WERI-Rb-1 (cell line): ENCODE data around the gene FGFBP3.
A peak's percentile ranks its signal among the peaks of the same experiment; 100 is the strongest.

Experiments
- DNase-seq: peaks from one replicate; pipeline ENCODE4 v3.0.0-alpha.2; 2020
- H3K27ac ChIP-seq: fragments of 250-450 bp; sonication (Bioruptor Pico); 2 replicates; pipeline ENCODE4 v1.5.1; 2020; ENCODE audit warnings: mild to moderate bottlenecking, moderate library complexity
- H3K27me3 ChIP-seq: fragments of 250-450 bp; sonication (Bioruptor Pico); 2 replicates; pipeline ENCODE4 v1.5.1; 2021; ENCODE audit warnings: mild to moderate bottlenecking, low read depth, moderate library complexity; ENCODE audit not compliant: insufficient read depth, severe bottlenecking
- H3K36me3 ChIP-seq: fragments of 250-450 bp; sonication (Bioruptor Pico); 2 replicates; pipeline ENCODE4 v1.5.1; 2020; ENCODE audit warnings: mild to moderate bottlenecking, moderate library complexity
- H3K4me3 ChIP-seq: 2 replicates; pipeline ENCODE4 v1.5.1; 2011; ENCODE audit warnings: low read depth, mild to moderate bottlenecking, control low read depth, low read length
- H3K9me3 ChIP-seq: fragments of 250-450 bp; sonication (Bioruptor Pico); 2 replicates; pipeline ENCODE4 v1.5.1; 2021; ENCODE audit warnings: mild to moderate bottlenecking, moderate library complexity; ENCODE audit not compliant: severe bottlenecking
- TF ChIP-seq, protein P1 (sequence below): IDR thresholded peaks from 2 replicates; pipeline ENCODE4 v1.5.1; 2011; ENCODE audit warnings: low read depth, mild to moderate bottlenecking, control low read depth, inconsistent platforms, low read length

The FGFBP3 gene

DNA sequence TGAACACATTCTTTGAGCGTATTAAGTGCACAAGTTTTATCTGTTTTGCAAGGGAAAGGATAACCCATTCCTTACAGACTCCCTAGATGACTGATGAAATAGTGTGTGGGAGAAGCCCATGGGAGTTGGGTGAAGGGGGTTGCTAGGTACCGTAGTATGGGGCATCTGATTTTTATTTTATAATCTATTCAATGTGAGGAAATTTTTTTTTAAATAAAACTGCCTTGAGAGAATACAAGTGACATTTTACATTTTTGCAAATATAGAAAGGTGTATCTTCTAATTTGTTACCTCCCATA, 15.7 kb upstream of the FGFBP3 start:
- peak overlapping the region; percentile 100 for H3K4me3 ChIP-seq
- no peaks in the 10 kb centered on the region for H3K27me3 ChIP-seq
- peaks cover 31% of the 10 kb centered on the region for H3K36me3 ChIP-seq
- no peak overlapping the region for H3K27ac ChIP-seq
- TF ChIP-seq, protein P1, sequence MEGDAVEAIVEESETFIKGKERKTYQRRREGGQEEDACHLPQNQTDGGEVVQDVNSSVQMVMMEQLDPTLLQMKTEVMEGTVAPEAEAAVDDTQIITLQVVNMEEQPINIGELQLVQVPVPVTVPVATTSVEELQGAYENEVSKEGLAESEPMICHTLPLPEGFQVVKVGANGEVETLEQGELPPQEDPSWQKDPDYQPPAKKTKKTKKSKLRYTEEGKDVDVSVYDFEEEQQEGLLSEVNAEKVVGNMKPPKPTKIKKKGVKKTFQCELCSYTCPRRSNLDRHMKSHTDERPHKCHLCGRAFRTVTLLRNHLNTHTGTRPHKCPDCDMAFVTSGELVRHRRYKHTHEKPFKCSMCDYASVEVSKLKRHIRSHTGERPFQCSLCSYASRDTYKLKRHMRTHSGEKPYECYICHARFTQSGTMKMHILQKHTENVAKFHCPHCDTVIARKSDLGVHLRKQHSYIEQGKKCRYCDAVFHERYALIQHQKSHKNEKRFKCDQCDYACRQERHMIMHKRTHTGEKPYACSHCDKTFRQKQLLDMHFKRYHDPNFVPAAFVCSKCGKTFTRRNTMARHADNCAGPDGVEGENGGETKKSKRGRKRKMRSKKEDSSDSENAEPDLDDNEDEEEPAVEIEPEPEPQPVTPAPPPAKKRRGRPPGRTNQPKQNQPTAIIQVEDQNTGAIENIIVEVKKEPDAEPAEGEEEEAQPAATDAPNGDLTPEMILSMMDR: no peak
- no peaks in the 10 kb centered on the region for H3K9me3 ChIP-seq
- no peak for DNase-seq

DNA sequence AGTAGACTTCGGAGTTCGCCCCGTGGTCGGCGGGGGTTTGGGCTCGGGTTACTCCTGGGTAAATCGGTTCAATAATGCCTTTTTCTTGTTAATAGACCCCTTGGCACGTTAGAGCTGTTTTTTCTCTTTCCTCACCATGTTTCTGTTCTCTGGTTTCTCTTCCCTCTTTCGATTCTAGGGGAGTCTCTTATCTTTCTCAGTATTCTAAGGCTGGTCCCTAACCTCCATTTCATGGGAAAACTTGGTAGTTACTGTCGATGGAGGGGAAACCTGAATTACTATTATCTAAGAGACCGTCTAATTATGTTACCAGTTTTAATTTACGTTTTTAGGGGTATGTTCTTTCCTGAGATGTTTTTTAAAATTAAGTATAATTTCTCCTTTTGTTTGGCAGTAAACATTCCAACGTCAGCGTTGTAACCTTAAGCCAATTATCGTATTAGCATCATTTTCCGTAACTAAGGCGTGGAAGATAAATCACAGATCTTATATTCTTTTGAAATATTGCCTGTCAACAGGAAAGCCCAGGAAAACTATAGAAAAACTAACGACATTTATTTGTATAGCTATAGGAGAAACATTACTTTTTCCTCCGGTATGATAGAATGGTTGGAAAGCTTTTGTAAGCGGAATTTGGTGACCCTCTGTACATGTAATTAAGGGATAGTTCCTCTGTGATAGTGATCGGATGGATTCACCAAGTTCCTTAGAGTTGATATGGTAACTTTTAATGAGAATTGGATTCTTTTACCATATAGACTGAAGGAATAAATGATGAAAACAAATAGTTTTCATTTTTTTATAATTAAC, 15.1 kb upstream of the FGFBP3 start:
- TF ChIP-seq, protein P1: no peak
- Histone ChIP-seq H3K36me3 (peaks cover 31% of the 10 kb centered on the region), H3K9me3 (no peaks in the 10 kb centered on the region), H3K27me3 (no peaks in the 10 kb centered on the region), H3K27ac (peak overlapping the region; percentile 90), H3K4me3 (peak overlapping the region; percentile 100)
- DNase-seq: no peak

DNA sequence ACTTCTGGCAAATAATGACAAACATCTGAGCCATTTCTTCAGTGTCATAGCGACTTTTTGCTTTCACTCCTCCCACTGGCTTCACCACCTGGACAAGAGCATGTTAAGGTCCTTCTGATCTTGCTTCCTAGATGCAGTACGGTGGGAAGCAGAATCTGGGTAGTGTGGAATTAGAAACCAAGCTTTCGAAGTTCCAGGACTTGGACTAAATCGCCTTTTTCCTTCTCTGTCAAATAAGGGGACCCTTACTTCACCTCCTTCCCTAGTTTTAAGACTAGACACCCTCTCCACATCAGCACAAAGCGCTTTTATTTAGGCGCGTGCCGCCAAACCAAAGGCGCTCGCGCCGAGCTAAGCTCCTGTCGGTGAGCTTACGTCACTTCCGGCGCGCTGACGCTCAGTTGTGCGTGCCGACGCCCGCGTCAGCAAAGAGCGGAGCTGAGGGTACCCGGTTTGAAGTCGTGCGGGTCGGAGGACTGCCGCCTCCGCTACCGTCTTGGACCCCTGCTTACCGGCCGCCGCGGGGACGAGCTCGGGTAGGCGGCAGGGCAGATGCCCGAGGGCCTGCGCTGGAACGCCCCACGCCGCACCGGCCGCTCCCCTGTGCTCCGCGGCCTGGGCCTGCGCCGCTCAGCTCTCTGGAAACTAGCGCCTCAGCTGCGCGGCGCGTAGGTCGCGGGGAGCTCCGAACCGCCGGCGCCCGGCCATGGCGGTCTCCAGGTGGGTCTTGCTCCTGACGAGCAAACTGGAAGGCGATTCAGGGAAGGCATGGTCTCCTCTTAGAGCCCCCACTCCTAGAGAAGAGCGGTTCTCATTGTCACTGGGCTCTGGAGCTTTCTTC, 14.3 kb upstream of the FGFBP3 start, which contains the start of gene BTAF1:
BTAF1 (plus strand) TSS at position 400 of the 841 bp plus-strand sequence; CDS start at position 707, 307 bp downstream.
- peak; percentile 93 for DNase-seq
- H3K27me3 ChIP-seq: no peaks in the 10 kb centered on the region
- peak within 1 kb of the TSS; percentile 100 for H3K4me3 ChIP-seq

DNA sequence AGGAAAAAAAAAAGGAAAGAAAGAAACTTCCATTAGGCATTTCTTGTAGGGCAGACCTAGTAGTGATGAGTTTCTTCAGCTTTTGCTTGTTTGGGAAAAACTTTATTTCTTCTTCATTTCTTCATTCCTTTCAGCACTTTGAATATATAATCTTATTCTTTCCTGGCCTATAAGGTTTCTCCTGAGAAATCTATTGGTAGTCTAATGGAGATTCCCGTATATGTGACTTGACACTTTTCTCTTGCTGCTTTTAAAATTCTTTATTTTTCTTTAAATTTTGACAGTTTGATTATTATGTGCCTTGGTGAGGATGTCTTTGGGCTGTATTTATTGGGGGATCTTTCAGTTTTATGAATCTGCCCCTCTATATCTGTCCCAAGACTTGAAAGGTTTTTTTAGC, 10.4 kb upstream of the FGFBP3 start:
- peaks cover 3% of the 10 kb centered on the region; the same call in 1 of the 2 replicates for H3K36me3 ChIP-seq
- H3K4me3 ChIP-seq: no peak overlapping the region
- H3K9me3 ChIP-seq: no peaks in the 10 kb centered on the region
- H3K27me3 ChIP-seq: no peaks in the 10 kb centered on the region
- no peak for DNase-seq
- TF ChIP-seq, protein P1: no peak
- no peak overlapping the region for H3K27ac ChIP-seq

More for the DNA sequence above, 14.3 kb upstream of the FGFBP3 start, which contains the start of gene BTAF1:
- H3K36me3 ChIP-seq: peaks cover 23% of the 10 kb centered on the region
- peak within 1 kb of the TSS; percentile 90 for H3K27ac ChIP-seq
- TF ChIP-seq, protein P1: no peak
- no peaks in the 10 kb centered on the region for H3K9me3 ChIP-seq

DNA sequence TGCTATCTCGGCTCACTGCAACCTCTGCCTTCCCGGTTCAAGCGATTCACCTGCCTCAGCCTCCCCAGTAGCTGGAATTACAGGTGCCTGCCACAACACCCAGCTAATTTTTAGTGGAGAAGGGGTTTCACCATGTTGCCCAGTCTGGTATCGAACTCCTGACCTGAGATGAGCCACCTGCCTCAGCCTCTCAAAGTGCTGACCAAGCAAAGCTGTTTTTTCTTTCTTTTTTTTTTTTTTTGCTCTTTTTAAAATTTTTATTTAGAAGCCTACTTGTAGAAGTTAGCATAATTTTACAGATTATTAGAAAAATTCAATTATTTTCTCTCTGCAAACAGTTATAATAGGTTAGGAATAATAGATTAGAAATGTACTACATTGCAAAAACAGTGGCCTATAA, 1.2 kb upstream of the FGFBP3 start:
- H3K27me3 ChIP-seq: no peaks in the 10 kb centered on the region
- no peak for DNase-seq
- H3K36me3 ChIP-seq: peaks cover 6% of the 10 kb centered on the region; the same call in 1 of the 2 replicates
- no peak overlapping the region for H3K27ac ChIP-seq
- no peak overlapping the region for H3K4me3 ChIP-seq
- TF ChIP-seq, protein P1: no peak
- H3K9me3 ChIP-seq: no peaks in the 10 kb centered on the region
